GM21737 (cell line): Measurements from ENCODE around the gene SDHAF3.

Source experiments
- ATAC-seq: cut with Tn5 transposase; IDR thresholded peaks from one replicate; pipeline ENCODE4 v1.9.1; 2021; ENCODE audit warnings: mild to moderate bottlenecking, moderate library complexity; ENCODE audit not compliant: unreplicated experiment

SDHAF3 gene

GRCh38 chr7:97203957-97204356 is 86.5 kb downstream of the SDHAF3 start:
- no peak for ATAC-seq

- ATAC-seq: no peak
Observed at GRCh38 chr7:97204821-97205220, 87.3 kb downstream of the SDHAF3 start.

GRCh38 chr7:97215556-97215955 is 98.1 kb downstream of the SDHAF3 start:
- ATAC-seq: no peak

- no peak for ATAC-seq
Observed at GRCh38 chr7:97218767-97219166, 101.3 kb downstream of the SDHAF3 start.

- no peak for ATAC-seq
Observed at GRCh38 chr7:97219237-97219636, 101.7 kb downstream of the SDHAF3 start.

- ATAC-seq: no peak
Observed at GRCh38 chr7:97224316-97224715, 106.8 kb downstream of the SDHAF3 start.

GRCh38 chr7:97226541-97226940 is 109.0 kb downstream of the SDHAF3 start:
- peak; percentile 78 for ATAC-seq
